Measurements from ENCODE around the gene ARHGDIG. TPM values are rescaled to one million over a fixed set of nuclear protein-coding genes. Genes with fewer than 3 reads are reported as not detected.

Gene ARHGDIG
- total RNA-seq, 2 donors from 2014 or later = 5.9 to 6.8 TPM

GRCh38 chr16:268141-269053 lies 12.0 kb upstream of the ARHGDIG start:
- Histone ChIP-seq H3K9me3 (no peaks in the 10 kb centered on the region), H3K36me3 (peaks cover 21% of the 10 kb centered on the region), H3K27me3 (no peaks in the 10 kb centered on the region), H3K4me1 (peaks cover 0 to 11% of the 10 kb centered on the region in 2 donors), H3K27ac (no peak overlapping the region), H3K4me3 (no peak overlapping the region)
- TF ChIP-seq CTCF (IDR thresholded peaks at IDR 0.05) = no peak
- no peak for DNase-seq (ENCODE audit: low spot score)

- peaks cover 0 to 11% of the 10 kb centered on the region in 2 donors for H3K4me1 ChIP-seq
- H3K27me3 ChIP-seq = no peaks in the 10 kb centered on the region
- H3K27ac ChIP-seq = no peak overlapping the region
- no peak for DNase-seq (ENCODE audit: low spot score)
- no peak for TF ChIP-seq CTCF (IDR thresholded peaks at IDR 0.05)
- H3K4me3 ChIP-seq = no peak overlapping the region
- peaks cover 13% of the 10 kb centered on the region for H3K36me3 ChIP-seq
- H3K9me3 ChIP-seq = no peaks in the 10 kb centered on the region
Measured at GRCh38 chr16:269061-269796, 11.2 kb upstream of the ARHGDIG start.

- no peaks in the 10 kb centered on the region for H3K9me3 ChIP-seq
- no peak overlapping the region for H3K27ac ChIP-seq
- H3K36me3 ChIP-seq = no peaks in the 10 kb centered on the region
- no peak for TF ChIP-seq CTCF (IDR thresholded peaks at IDR 0.05)
- peaks cover 0 to 16% of the 10 kb centered on the region in 2 donors for H3K4me1 ChIP-seq
- no peaks in the 10 kb centered on the region for H3K27me3 ChIP-seq
- DNase-seq (ENCODE audit: low spot score) = no peak
- H3K4me3 ChIP-seq = no peak overlapping the region
Measured at GRCh38 chr16:270381-271255, 9.8 kb upstream of the ARHGDIG start.

GRCh38 chr16:272633-273546 lies 7.5 kb upstream of the ARHGDIG start:
- DNase-seq (ENCODE audit: low spot score) = no peak
- no peak overlapping the region for H3K27ac ChIP-seq
- no peaks in the 10 kb centered on the region for H3K27me3 ChIP-seq
- no peaks in the 10 kb centered on the region for H3K36me3 ChIP-seq
- TF ChIP-seq CTCF (IDR thresholded peaks at IDR 0.05) = no peak
- H3K4me3 ChIP-seq = no peak overlapping the region
- no peaks in the 10 kb centered on the region for H3K9me3 ChIP-seq
- H3K4me1 ChIP-seq = peaks cover 0 to 18% of the 10 kb centered on the region in 2 donors

All from right atrium auricular region (tissue), 2 donors.